DOHH2 (cell line): ENCODE results near the gene EFL1.

Experiments
- CTCF ChIP-seq: fragments of 200-600 bp; sonication (generic); IDR thresholded peaks from one replicate; pipeline ENCODE4 v1.5.1; 2014; ENCODE audit warnings: antibody characterized with exemption, mild to moderate bottlenecking, low read depth, low read length; ENCODE audit not compliant: poor library complexity, severe bottlenecking
- EZH2phosphoT487 ChIP-seq: fragments of 200-600 bp; sonication (generic); IDR thresholded peaks from 2 replicates; pipeline ENCODE4 v1.6.1; 2017; ENCODE audit warnings: borderline replicate concordance, mild to moderate bottlenecking, antibody characterized with exemption, low read length, moderate library complexity, mixed read lengths

- TF ChIP-seq CTCF: no peak
- no peak for TF ChIP-seq EZH2phosphoT487
Measured at GRCh38 chr15:82098674-82099073, 163.9 kb downstream of the EFL1 start.
